Activated T-helper 2 cell treated with anti-CD3 and anti-CD28 coated beads, Interferon-gamma antibody, Interleukin-2, Interleukin-4, amounts not matched to agents 10 μg/mL and 5 μg/mL and 100 μg/mL, durations not matched to agents 14 hours and 24 hours and 36 hours (primary cell): ENCODE measurements around the gene AP5B1. TPM values are rescaled to one million over a fixed set of nuclear protein-coding genes. Genes with fewer than 3 reads are reported as not detected.
"Not testable (repeated sequence)": the region's sequence is repeated elsewhere in the genome, so short reads cannot be mapped to it uniquely, and the experiment has no call there.

Source experiments
- DNase-seq: peaks from one replicate; pipeline ENCODE4 v3.0.0; 2021; ENCODE audit warnings: low spot score
- H3K27ac Mint-ChIP-seq: one replicate; pipeline ENCODE4 v1.8.0; 2021; ENCODE audit warnings: mixed read lengths
- H3K27me3 Mint-ChIP-seq: one replicate; pipeline ENCODE4 v1.8.0; 2021; ENCODE audit warnings: low read depth, mixed read lengths
- H3K36me3 Mint-ChIP-seq: one replicate; pipeline ENCODE4 v1.8.0; 2021; ENCODE audit warnings: low read depth, mixed read lengths
- H3K4me1 Mint-ChIP-seq: one replicate; pipeline ENCODE4 v1.8.0; 2021; ENCODE audit warnings: low read depth, mixed read lengths
- H3K4me3 Mint-ChIP-seq: one replicate; pipeline ENCODE4 v1.8.0; 2021; ENCODE audit warnings: low read depth, mild to moderate bottlenecking, moderate library complexity, mixed read lengths
- H3K9me3 Mint-ChIP-seq: one replicate; pipeline ENCODE4 v1.8.0; 2021; ENCODE audit warnings: mixed read lengths
- intact Hi-C: fragments of 100-400 bp; cut with micrococcal nuclease; formaldehyde crosslinking; loops from one replicate; pipeline ENCODE4 v1.15.1; 2023
- total RNA-seq: library from RNA; stranded (reverse); gene quantifications from 2 replicates; pipeline ENCODE4 v1.2.3, GENCODE V29; 2022

AP5B1 gene
- total RNA-seq, 1 donor from 2014 or later, result 24.9 TPM

- H3K4me3 Mint-ChIP-seq, H3K4me1 Mint-ChIP-seq, H3K9me3 Mint-ChIP-seq, H3K27me3 Mint-ChIP-seq, DNase-seq, H3K27ac Mint-ChIP-seq, H3K36me3 Mint-ChIP-seq: not testable (repeated sequence)
- intact Hi-C loops, result loop anchor here (10.0 kb wide), 1 partner anchor 52 kb away; no protein-coding TSS in a partner anchor
Observed at GRCh38 chr11:65762816-65763215, 18.0 kb downstream of the AP5B1 start.

- intact Hi-C loops, result loop anchor here (10.0 kb wide), 1 partner anchor 53 kb away; no protein-coding TSS in a partner anchor
- H3K27ac Mint-ChIP-seq, H3K4me1 Mint-ChIP-seq, H3K9me3 Mint-ChIP-seq, H3K27me3 Mint-ChIP-seq, H3K36me3 Mint-ChIP-seq, DNase-seq, H3K4me3 Mint-ChIP-seq: not testable (repeated sequence)
Observed at GRCh38 chr11:65762169-65762568, 18.6 kb downstream of the AP5B1 start.

- H3K9me3 Mint-ChIP-seq, result no peaks in the 10 kb centered on the region
- H3K36me3 Mint-ChIP-seq, result no peaks in the 10 kb centered on the region
- H3K4me1 Mint-ChIP-seq, result no peaks in the 10 kb centered on the region
- intact Hi-C loops, result no loop called here
- no peak for DNase-seq
- no peak overlapping the region for H3K4me3 Mint-ChIP-seq
- peaks cover 28% of the 10 kb centered on the region for H3K27me3 Mint-ChIP-seq
- H3K27ac Mint-ChIP-seq, result no peak overlapping the region
Observed at GRCh38 chr11:65745049-65745448, 35.7 kb downstream of the AP5B1 start.

- intact Hi-C loops, result no loop called here
- H3K27ac Mint-ChIP-seq, result no peak overlapping the region
- peaks cover 25% of the 10 kb centered on the region for H3K27me3 Mint-ChIP-seq
- no peak for DNase-seq
- H3K4me1 Mint-ChIP-seq, result no peaks in the 10 kb centered on the region
- H3K9me3 Mint-ChIP-seq, result no peaks in the 10 kb centered on the region
- H3K36me3 Mint-ChIP-seq, result no peaks in the 10 kb centered on the region
- no peak overlapping the region for H3K4me3 Mint-ChIP-seq
Observed at GRCh38 chr11:65744699-65745042, 36.1 kb downstream of the AP5B1 start.

- Mint-ChIP-seq H3K36me3 (no peaks in the 10 kb centered on the region), H3K9me3 (no peaks in the 10 kb centered on the region), H3K27ac (no peak overlapping the region), H3K4me3 (no peak overlapping the region), H3K27me3 (peaks cover 21% of the 10 kb centered on the region), H3K4me1 (no peaks in the 10 kb centered on the region)
- intact Hi-C loops, result no loop called here
- DNase-seq, result no peak
Observed at GRCh38 chr11:65744026-65744698, 36.6 kb downstream of the AP5B1 start.

- Mint-ChIP-seq H3K4me3 (no peak overlapping the region), H3K27me3 (peaks cover 17% of the 10 kb centered on the region), H3K9me3 (no peaks in the 10 kb centered on the region), H3K36me3 (no peaks in the 10 kb centered on the region), H3K4me1 (no peaks in the 10 kb centered on the region), H3K27ac (no peak overlapping the region)
- intact Hi-C loops, result no loop called here
- DNase-seq, result no peak
Observed at GRCh38 chr11:65743681-65744025, 37.1 kb downstream of the AP5B1 start.

GRCh38 chr11:65742353-65742752 is 38.4 kb downstream of the AP5B1 start:
- Mint-ChIP-seq H3K4me3 (no peak overlapping the region), H3K4me1 (no peaks in the 10 kb centered on the region), H3K27me3 (peaks cover 21% of the 10 kb centered on the region), H3K27ac (no peak overlapping the region), H3K36me3 (no peaks in the 10 kb centered on the region), H3K9me3 (no peaks in the 10 kb centered on the region)
- intact Hi-C loops, result no loop called here
- no peak for DNase-seq

GRCh38 chr11:65741185-65741584 is 39.6 kb downstream of the AP5B1 start:
- Mint-ChIP-seq H3K9me3 (peaks cover 11% of the 10 kb centered on the region), H3K27me3 (peaks cover 24% of the 10 kb centered on the region), H3K27ac (no peak overlapping the region), H3K4me3 (no peak overlapping the region), H3K4me1 (no peaks in the 10 kb centered on the region), H3K36me3 (no peaks in the 10 kb centered on the region)
- intact Hi-C loops, result no loop called here
- no peak for DNase-seq

- Mint-ChIP-seq H3K9me3 (peaks cover 12% of the 10 kb centered on the region), H3K27ac (no peak overlapping the region), H3K4me3 (no peak overlapping the region), H3K27me3 (peaks cover 29% of the 10 kb centered on the region), H3K4me1 (no peaks in the 10 kb centered on the region), H3K36me3 (no peaks in the 10 kb centered on the region)
- intact Hi-C loops, result no loop called here
- no peak for DNase-seq
Observed at GRCh38 chr11:65739022-65739421, 41.8 kb downstream of the AP5B1 start.

GRCh38 chr11:65736810-65737209 is 44.0 kb downstream of the AP5B1 start:
- no peak overlapping the region for H3K27ac Mint-ChIP-seq
- H3K4me1 Mint-ChIP-seq, result no peaks in the 10 kb centered on the region
- no peaks in the 10 kb centered on the region for H3K36me3 Mint-ChIP-seq
- peaks cover 38% of the 10 kb centered on the region for H3K27me3 Mint-ChIP-seq
- intact Hi-C loops, result no loop called here
- peaks cover 12% of the 10 kb centered on the region for H3K9me3 Mint-ChIP-seq
- DNase-seq, result no peak
- H3K4me3 Mint-ChIP-seq, result no peak overlapping the region

- DNase-seq, H3K4me1 Mint-ChIP-seq, intact Hi-C loops, H3K4me3 Mint-ChIP-seq, H3K36me3 Mint-ChIP-seq, H3K27ac Mint-ChIP-seq: not testable (repeated sequence)
- peaks cover 39% of the 10 kb centered on the region for H3K27me3 Mint-ChIP-seq
- H3K9me3 Mint-ChIP-seq, result peaks cover 12% of the 10 kb centered on the region
Observed at GRCh38 chr11:65735111-65735510, 45.7 kb downstream of the AP5B1 start.

GRCh38 chr11:65730461-65730860 is 50.3 kb downstream of the AP5B1 start:
- H3K4me1 Mint-ChIP-seq, result no peaks in the 10 kb centered on the region
- H3K27ac Mint-ChIP-seq, result no peak overlapping the region
- no peaks in the 10 kb centered on the region for H3K36me3 Mint-ChIP-seq
- H3K9me3 Mint-ChIP-seq, result no peaks in the 10 kb centered on the region
- intact Hi-C loops, result no loop called here
- peaks cover 24% of the 10 kb centered on the region for H3K27me3 Mint-ChIP-seq
- no peak for DNase-seq
- no peak overlapping the region for H3K4me3 Mint-ChIP-seq

- intact Hi-C loops, result no loop called here
- no peaks in the 10 kb centered on the region for H3K9me3 Mint-ChIP-seq
- no peak for DNase-seq
- H3K36me3 Mint-ChIP-seq, result no peaks in the 10 kb centered on the region
- H3K27ac Mint-ChIP-seq, result no peak overlapping the region
- no peaks in the 10 kb centered on the region for H3K4me1 Mint-ChIP-seq
- peaks cover 21% of the 10 kb centered on the region for H3K27me3 Mint-ChIP-seq
- no peak overlapping the region for H3K4me3 Mint-ChIP-seq
Observed at GRCh38 chr11:65727865-65728264, 52.9 kb downstream of the AP5B1 start.

- intact Hi-C loops, result no loop called here
- H3K9me3 Mint-ChIP-seq, result no peaks in the 10 kb centered on the region
- no peaks in the 10 kb centered on the region for H3K36me3 Mint-ChIP-seq
- DNase-seq, result no peak
- no peak overlapping the region for H3K4me3 Mint-ChIP-seq
- no peaks in the 10 kb centered on the region for H3K4me1 Mint-ChIP-seq
- H3K27me3 Mint-ChIP-seq, result peaks cover 16% of the 10 kb centered on the region
- H3K27ac Mint-ChIP-seq, result no peak overlapping the region
Observed at GRCh38 chr11:65726660-65727059, 54.1 kb downstream of the AP5B1 start.
